Measurements from ENCODE around the gene HIVEP1. TPM values are rescaled to one million over a fixed set of nuclear protein-coding genes. Genes with fewer than 3 reads are reported as not detected.

HIVEP1 gene
- total RNA-seq, 1 experiment from 2014 or later, result 6.6 TPM

DNA sequence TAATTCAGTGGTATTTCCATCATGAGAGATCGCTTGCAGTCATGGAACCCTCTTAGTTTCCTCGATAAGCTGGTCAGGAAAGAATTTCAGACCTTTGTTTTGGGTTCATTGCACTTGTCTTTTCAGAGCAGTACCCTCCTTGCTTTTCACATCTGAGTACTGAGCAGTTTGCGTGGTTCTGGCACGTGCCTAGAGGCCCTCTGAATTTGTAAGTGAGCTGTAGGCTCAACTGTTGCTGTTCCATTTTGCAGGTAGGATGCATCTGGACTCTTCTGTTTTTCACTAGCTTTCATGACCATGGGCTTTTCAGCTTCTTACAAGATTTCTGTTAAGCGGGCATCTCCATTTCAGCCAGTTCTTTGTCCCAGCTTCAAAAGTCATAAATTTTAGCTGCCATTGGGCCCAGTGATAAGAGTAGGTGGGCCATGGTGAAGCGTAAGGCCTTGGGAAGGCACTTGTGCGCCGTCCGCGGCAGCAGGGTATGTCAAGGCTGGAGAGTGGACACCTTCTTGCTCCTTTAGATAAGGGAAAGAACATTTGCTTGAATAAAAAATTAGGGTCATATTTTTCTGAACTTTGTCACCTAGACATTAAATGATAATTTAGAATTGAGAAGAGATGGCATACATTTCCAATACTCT is 35.8 kb downstream of the HIVEP1 start:
- ChIA-PET POLR2A (ENCODE audit: unreplicated experiment) (no interaction called here), CTCF (no interaction called here)
- BruUV-seq (replicated peaks), result no TSS peak
- no peak overlapping the region for H3K9ac ChIP-seq (ENCODE audit: low read length)
- H3K4me3 ChIP-seq (ENCODE audit: low read length), result no peak overlapping the region
- ATAC-seq (no peak), DNase-seq (no peak)
- H3K27me3 ChIP-seq (ENCODE audit: low read length), result no peaks in the 10 kb centered on the region
- no peak overlapping the region for H3K4me2 ChIP-seq (ENCODE audit: low read length)
- intact Hi-C loops (cut with micrococcal nuclease), result no loop called here
- H3K9me3 ChIP-seq (ENCODE audit: low read length), result no peaks in the 10 kb centered on the region
- H3K9me2 ChIP-seq (replicated peaks; ENCODE audit: low read length), result no peaks in the 10 kb centered on the region
- TF ChIP-seq CTCF (conservative IDR thresholded peaks at IDR 0.05; ENCODE audit: low read depth, low read length) (no peak), EZH2phosphoT487 (IDR thresholded peaks at IDR 0.05; ENCODE audit: borderline replicate concordance, low read length) (no peak), EZH2 (IDR thresholded peaks at IDR 0.05; ENCODE audit: low read length, unreplicated experiment) (no peak)
- H4K20me1 ChIP-seq (ENCODE audit: low read length), result no peaks in the 10 kb centered on the region
- H3K4me1 ChIP-seq (ENCODE audit: insufficient read depth, low read length), result no peaks in the 10 kb centered on the region
- H3K27ac ChIP-seq (ENCODE audit: low read length), result no peak overlapping the region
- no peaks in the 10 kb centered on the region for H3F3A ChIP-seq (ENCODE audit: low read length, unreplicated experiment)
- no peak overlapping the region for H2AFZ ChIP-seq (ENCODE audit: low read length)
- 0 out of 2 replicates have a peak, but pooled peaks cover 5% of the 10 kb centered on the region for H3K79me2 ChIP-seq (ENCODE audit: low read length)
- H3K36me3 ChIP-seq (ENCODE audit: low read depth, low read length), result no peaks in the 10 kb centered on the region

DNA sequence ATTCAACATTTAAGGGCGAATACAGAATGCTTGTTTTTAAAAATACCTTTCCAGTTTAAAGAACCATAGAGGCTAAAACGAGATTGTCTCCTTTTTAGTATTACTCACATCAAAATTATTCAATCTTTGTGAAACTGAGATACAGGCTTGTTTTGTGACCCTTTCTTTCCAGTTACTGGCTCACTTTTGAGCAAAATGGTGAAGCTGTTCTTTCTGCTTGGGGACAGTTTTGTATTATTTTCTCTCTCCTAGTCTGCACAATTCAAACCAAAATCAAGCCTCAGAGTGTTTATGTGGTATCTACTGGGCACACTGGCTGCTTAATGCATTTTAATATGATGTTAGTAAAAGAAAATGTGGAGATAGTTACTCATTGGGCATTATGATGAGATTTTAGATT is 36.5 kb downstream of the HIVEP1 start:
- ATAC-seq (no peak), DNase-seq (no peak)
- intact Hi-C loops (cut with micrococcal nuclease), result no loop called here
- Histone ChIP-seq H3K27me3 (ENCODE audit: low read length) (no peaks in the 10 kb centered on the region), H3K4me3 (ENCODE audit: low read length) (no peak overlapping the region), H3K4me1 (ENCODE audit: insufficient read depth, low read length) (no peaks in the 10 kb centered on the region), H2AFZ (ENCODE audit: low read length) (no peak overlapping the region), H3K4me2 (ENCODE audit: low read length) (no peak overlapping the region), H3K9ac (ENCODE audit: low read length) (no peak overlapping the region), H3K9me3 (ENCODE audit: low read length) (no peaks in the 10 kb centered on the region), H3K9me2 (replicated peaks; ENCODE audit: low read length) (no peaks in the 10 kb centered on the region), H3K36me3 (ENCODE audit: low read depth, low read length) (no peaks in the 10 kb centered on the region), H3K27ac (ENCODE audit: low read length) (no peak overlapping the region), H3K79me2 (ENCODE audit: low read length) (0 out of 2 replicates have a peak, but pooled peaks cover 5% of the 10 kb centered on the region), H4K20me1 (ENCODE audit: low read length) (no peaks in the 10 kb centered on the region), H3F3A (ENCODE audit: low read length, unreplicated experiment) (no peaks in the 10 kb centered on the region)
- ChIA-PET CTCF (no interaction called here), POLR2A (ENCODE audit: unreplicated experiment) (no interaction called here)
- no TSS peak for BruUV-seq (replicated peaks)
- TF ChIP-seq EZH2phosphoT487 (IDR thresholded peaks at IDR 0.05; ENCODE audit: borderline replicate concordance, low read length) (no peak), CTCF (conservative IDR thresholded peaks at IDR 0.05; ENCODE audit: low read depth, low read length) (no peak), EZH2 (IDR thresholded peaks at IDR 0.05; ENCODE audit: low read length, unreplicated experiment) (no peak)

DNA sequence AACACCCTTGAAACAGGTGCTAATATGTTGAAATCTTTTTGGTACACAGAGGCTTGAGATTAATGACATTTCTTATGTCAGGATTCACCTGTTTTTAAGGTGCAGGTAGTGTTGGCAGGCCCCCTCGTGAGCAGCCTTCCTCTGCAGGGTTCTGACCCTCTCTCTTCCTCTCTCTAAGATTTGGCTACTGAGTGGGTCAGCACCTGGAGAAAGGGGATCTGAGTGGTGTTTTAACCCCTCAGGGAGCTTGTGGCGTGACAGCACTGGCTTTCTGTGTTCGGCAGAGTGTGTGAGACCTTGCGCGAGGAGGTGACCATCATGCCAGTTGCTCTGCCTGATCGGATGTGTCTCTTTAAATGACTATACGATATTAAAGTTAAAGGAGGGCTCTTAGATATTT is 37.1 kb downstream of the HIVEP1 start:
- ATAC-seq (no peak), DNase-seq (no peak)
- Histone ChIP-seq H2AFZ (ENCODE audit: low read length) (no peak overlapping the region), H3K27ac (ENCODE audit: low read length) (no peak overlapping the region), H3F3A (ENCODE audit: low read length, unreplicated experiment) (no peaks in the 10 kb centered on the region), H3K27me3 (ENCODE audit: low read length) (no peaks in the 10 kb centered on the region), H3K9ac (ENCODE audit: low read length) (no peak overlapping the region), H3K9me2 (replicated peaks; ENCODE audit: low read length) (no peaks in the 10 kb centered on the region), H3K4me2 (ENCODE audit: low read length) (no peak overlapping the region), H3K9me3 (ENCODE audit: low read length) (no peaks in the 10 kb centered on the region), H3K79me2 (ENCODE audit: low read length) (0 out of 2 replicates have a peak, but pooled peaks cover 5% of the 10 kb centered on the region), H3K36me3 (ENCODE audit: low read depth, low read length) (no peaks in the 10 kb centered on the region), H4K20me1 (ENCODE audit: low read length) (no peaks in the 10 kb centered on the region), H3K4me1 (ENCODE audit: insufficient read depth, low read length) (no peaks in the 10 kb centered on the region), H3K4me3 (ENCODE audit: low read length) (no peak overlapping the region)
- TF ChIP-seq EZH2phosphoT487 (IDR thresholded peaks at IDR 0.05; ENCODE audit: borderline replicate concordance, low read length) (no peak), CTCF (conservative IDR thresholded peaks at IDR 0.05; ENCODE audit: low read depth, low read length) (no peak), EZH2 (IDR thresholded peaks at IDR 0.05; ENCODE audit: low read length, unreplicated experiment) (no peak)
- intact Hi-C loops (cut with micrococcal nuclease), result no loop called here
- ChIA-PET CTCF (no interaction called here), POLR2A (ENCODE audit: unreplicated experiment) (interaction anchor here (0.7 kb wide), 1 partner anchor 52 kb away, joined by 3 read pairs; no protein-coding TSS in a partner anchor)
- no TSS peak for BruUV-seq (replicated peaks)
